DND-41 (cell line): ENCODE data around the gene NFKBIL1.

Experiments
- ATAC-seq: fragments of 200-7000 bp; cut with Tn5 transposase; 3 replicates; pipeline ENCODE4 v1.9.1; 2021; ENCODE audit warnings: low read depth; ENCODE audit not compliant: insufficient read depth
- DNase-seq: peaks from one replicate; pipeline ENCODE4 v3.0.0-alpha.2; 2020
- H2AFZ ChIP-seq: 2 replicates; pipeline ENCODE4 v1.6.0; 2012; ENCODE audit warnings: low read depth, low read length
- H3K27ac ChIP-seq: 2 replicates; pipeline ENCODE4 v1.5.1; 2012; ENCODE audit warnings: low read length, inconsistent platforms
- H3K27me3 ChIP-seq: fragments of 200-600 bp; sonication (generic); 2 replicates; pipeline ENCODE4 v1.6.0; 2012; ENCODE audit warnings: low read length, mild to moderate bottlenecking, inconsistent platforms; ENCODE audit not compliant: insufficient read depth, poor library complexity
- H3K36me3 ChIP-seq: 2 replicates; pipeline ENCODE4 v1.5.1; 2012; ENCODE audit warnings: low read length, inconsistent platforms; ENCODE audit not compliant: insufficient read depth
- H3K4me1 ChIP-seq: 2 replicates; pipeline ENCODE4 v1.5.1; 2012; ENCODE audit warnings: mild to moderate bottlenecking, low read length; ENCODE audit not compliant: insufficient read depth
- H3K4me2 ChIP-seq: 2 replicates; pipeline ENCODE4 v1.6.0; 2012; ENCODE audit warnings: mild to moderate bottlenecking, moderate library complexity, low read length, inconsistent platforms; ENCODE audit not compliant: insufficient read depth
- H3K4me3 ChIP-seq, 2 experiments: fragments of 200-600 bp in 1 of 2; shearing (Covaris generic) in 1 of 2; 2 replicates each; pipeline ENCODE4 v1.5.1; 2012 to 2016; ENCODE audit warnings: inconsistent platforms in 2 of 2, low read length in 2 of 2, mild to moderate bottlenecking in 2 of 2, low read depth in 1 of 2, moderate library complexity in 1 of 2
- H3K79me2 ChIP-seq: 2 replicates; pipeline ENCODE4 v1.6.0; 2012; ENCODE audit warnings: low read length, inconsistent platforms; ENCODE audit not compliant: insufficient read depth
- H3K9ac ChIP-seq: 2 replicates; pipeline ENCODE4 v1.6.0; 2012; ENCODE audit warnings: low read depth, mild to moderate bottlenecking, inconsistent platforms, low read length, moderate library complexity
- H3K9me3 ChIP-seq: 2 replicates; pipeline ENCODE4 v1.5.1; 2012; ENCODE audit warnings: low read length, moderate library complexity, mild to moderate bottlenecking, inconsistent platforms; ENCODE audit not compliant: insufficient read depth, severe bottlenecking
- H4K20me1 ChIP-seq: 2 replicates; pipeline ENCODE4 v1.6.0; 2012; ENCODE audit warnings: low read length; ENCODE audit not compliant: insufficient read depth
- CTCF ChIP-seq: IDR thresholded peaks from 2 replicates; pipeline ENCODE4 v1.5.1; 2012; ENCODE audit warnings: borderline replicate concordance, low read length, moderate library complexity, mild to moderate bottlenecking; ENCODE audit not compliant: poor library complexity, severe bottlenecking; ENCODE audit errors: extremely low read depth
- EZH2 ChIP-seq: IDR thresholded peaks from 3 replicates; pipeline ENCODE4 v1.6.1; 2012; ENCODE audit warnings: borderline replicate concordance, low read depth, mild to moderate bottlenecking, moderate library complexity, low read length, inconsistent platforms; ENCODE audit not compliant: severe bottlenecking

Gene NFKBIL1

GRCh38 chr6:31525553-31525931, 21.9 kb upstream of the NFKBIL1 start:
- DNase-seq: no peak
- Histone ChIP-seq H3K9me3 (no peaks in the 10 kb centered on the region), H3K4me1 (no peaks in the 10 kb centered on the region)

GRCh38 chr6:31525932-31526591, 21.3 kb upstream of the NFKBIL1 start:
- H3K4me1 ChIP-seq: no peaks in the 10 kb centered on the region
- peaks cover 22% of the 10 kb centered on the region; the same call in 1 of the 2 replicates for H4K20me1 ChIP-seq
- ATAC-seq (no peak), DNase-seq (no peak)
- H3K27me3 ChIP-seq: peaks cover 5% of the 10 kb centered on the region
- no peak overlapping the region for H3K4me3 ChIP-seq
- no peaks in the 10 kb centered on the region for H3K79me2 ChIP-seq
- no peaks in the 10 kb centered on the region for H3K9me3 ChIP-seq
- no peak overlapping the region for H3K9ac ChIP-seq
- H3K36me3 ChIP-seq: peaks cover 16% of the 10 kb centered on the region
- TF ChIP-seq CTCF: no peak
- TF ChIP-seq EZH2: no peak
- no peak overlapping the region for H2AFZ ChIP-seq
- H3K27ac ChIP-seq: no peak overlapping the region
- no peak overlapping the region for H3K4me2 ChIP-seq

More at GRCh38 chr6:31525553-31525931, 21.9 kb upstream of the NFKBIL1 start:
- Histone ChIP-seq H3K4me2 (no peak overlapping the region), H3K4me3 (no peak overlapping the region), H2AFZ (no peak overlapping the region), H3K27me3 (peaks cover 5% of the 10 kb centered on the region), H3K27ac (no peak overlapping the region), H3K36me3 (peaks cover 11% of the 10 kb centered on the region), H4K20me1 (peaks cover 17% of the 10 kb centered on the region; the same call in 1 of the 2 replicates), H3K9ac (no peak overlapping the region), H3K79me2 (no peaks in the 10 kb centered on the region)
- ATAC-seq: no peak
- no peak for TF ChIP-seq EZH2
- TF ChIP-seq CTCF: no peak

GRCh38 chr6:31528307-31528777, 19.1 kb upstream of the NFKBIL1 start:
- H3K4me2 ChIP-seq: no peak overlapping the region
- H3K4me3 ChIP-seq: no peak overlapping the region
- H3K9ac ChIP-seq: no peak overlapping the region
- no peak for TF ChIP-seq EZH2
- TF ChIP-seq CTCF: peak; percentile 4
- ATAC-seq (peak; percentile 20), DNase-seq (no peak)
- peaks cover 42% of the 10 kb centered on the region for H4K20me1 ChIP-seq
- H3K36me3 ChIP-seq: peaks cover 39% of the 10 kb centered on the region
- H3K4me1 ChIP-seq: no peaks in the 10 kb centered on the region
- H3K27ac ChIP-seq: no peak overlapping the region
- no peaks in the 10 kb centered on the region for H3K9me3 ChIP-seq
- H3K27me3 ChIP-seq: no peaks in the 10 kb centered on the region
- peaks cover 3% of the 10 kb centered on the region; the same call in 1 of the 2 replicates for H3K79me2 ChIP-seq
- no peak overlapping the region for H2AFZ ChIP-seq
